ENCODE results near the gene CDC14A.

GRCh38 chr1:100400404-100400803, 48.1 kb downstream of the CDC14A start:
- TF ChIP-seq GATA2 (CRISPR knock-in tag; IDR thresholded peaks at IDR 0.05) (no peak), RFX5 (IDR thresholded peaks at IDR 0.05; ENCODE audit: low read length) (no peak)
- TF ChIP-seq, protein P1, sequence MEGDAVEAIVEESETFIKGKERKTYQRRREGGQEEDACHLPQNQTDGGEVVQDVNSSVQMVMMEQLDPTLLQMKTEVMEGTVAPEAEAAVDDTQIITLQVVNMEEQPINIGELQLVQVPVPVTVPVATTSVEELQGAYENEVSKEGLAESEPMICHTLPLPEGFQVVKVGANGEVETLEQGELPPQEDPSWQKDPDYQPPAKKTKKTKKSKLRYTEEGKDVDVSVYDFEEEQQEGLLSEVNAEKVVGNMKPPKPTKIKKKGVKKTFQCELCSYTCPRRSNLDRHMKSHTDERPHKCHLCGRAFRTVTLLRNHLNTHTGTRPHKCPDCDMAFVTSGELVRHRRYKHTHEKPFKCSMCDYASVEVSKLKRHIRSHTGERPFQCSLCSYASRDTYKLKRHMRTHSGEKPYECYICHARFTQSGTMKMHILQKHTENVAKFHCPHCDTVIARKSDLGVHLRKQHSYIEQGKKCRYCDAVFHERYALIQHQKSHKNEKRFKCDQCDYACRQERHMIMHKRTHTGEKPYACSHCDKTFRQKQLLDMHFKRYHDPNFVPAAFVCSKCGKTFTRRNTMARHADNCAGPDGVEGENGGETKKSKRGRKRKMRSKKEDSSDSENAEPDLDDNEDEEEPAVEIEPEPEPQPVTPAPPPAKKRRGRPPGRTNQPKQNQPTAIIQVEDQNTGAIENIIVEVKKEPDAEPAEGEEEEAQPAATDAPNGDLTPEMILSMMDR (IDR thresholded peaks at IDR 0.05): no peak

All from SK-N-SH (cell line).